OCI-LY1 (cell line): ENCODE results near the gene TOMM5.

Experiments used
- CTCF ChIP-seq: fragments of 200-600 bp; sonication (generic), shearing (Covaris generic); IDR thresholded peaks from 2 replicates; pipeline ENCODE4 v1.5.1; 2017; ENCODE audit warnings: mild to moderate bottlenecking, antibody characterized with exemption, low read length, moderate library complexity, mixed read lengths
- EZH2 ChIP-seq: fragments of 200-600 bp; sonication (generic), shearing (Covaris generic); IDR thresholded peaks from 2 replicates; pipeline ENCODE4 v1.8.0; 2017; ENCODE audit warnings: borderline replicate concordance, mixed run types, mild to moderate bottlenecking, antibody characterized with exemption, low read length, moderate library complexity, mixed read lengths

DNA sequence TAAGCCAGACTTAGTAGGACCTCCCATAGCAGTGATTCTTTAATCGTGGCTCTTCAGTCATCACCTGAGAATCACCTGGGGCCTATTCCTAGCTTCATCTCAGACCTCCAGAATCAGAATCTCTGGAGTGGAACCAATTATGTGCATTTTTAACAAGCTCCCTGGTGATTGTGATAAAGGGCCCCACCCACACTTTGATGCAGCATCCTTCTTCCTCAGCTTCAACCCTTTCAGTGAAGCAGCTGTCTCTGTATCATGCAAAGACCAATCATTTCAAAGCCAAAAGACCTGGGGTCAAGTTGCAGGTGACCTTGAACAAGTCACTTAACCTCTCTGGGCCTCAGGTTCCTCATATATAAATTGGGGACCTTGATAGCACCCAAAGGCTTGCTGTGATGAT is 33.3 kb downstream of the TOMM5 start:
- TF ChIP-seq CTCF: no peak
- TF ChIP-seq EZH2: no peak
